Gastrocnemius medialis (tissue), 4 donors: ENCODE results near the gene PPFIA4. TPM values are rescaled to one million over a fixed set of nuclear protein-coding genes. Genes with fewer than 3 reads are reported as not detected.
"Not testable (repeated sequence)": the region's sequence is repeated elsewhere in the genome, so short reads cannot be mapped to it uniquely, and the experiment has no call there.

Experiments
- ATAC-seq, 2 donors: fragments of 150-250 bp; one replicate each; pipeline ENCODE4 v1.9.1; 2016
- DNase-seq, 2 donors: peaks; one replicate each; pipeline ENCODE4 v3.0.0-alpha.2; 2019
- H3K27ac ChIP-seq, 4 donors: fragments of 200-600 bp; sonication (generic); 1 replicate in 1 of 4; 2 replicates in 3 of 4; pipeline ENCODE4 v1.5.1; 2016 to 2018; ENCODE audit warnings: mild to moderate bottlenecking in 2 of 4, moderate library complexity in 1 of 4
- H3K27me3 ChIP-seq, 3 donors: fragments of 200-600 bp; sonication (generic) in 2 of 3; 1 replicate in 1 of 3; 2 replicates in 2 of 3; pipeline versions ENCODE4 v1.5.1 to v1.6.0; 2016 to 2019; ENCODE audit warnings: mild to moderate bottlenecking in 1 of 3, moderate library complexity in 1 of 3
- H3K36me3 ChIP-seq, 2 donors: fragments of 200-600 bp; sonication (generic) in 1 of 2; one replicate each; pipeline ENCODE4 v1.5.1; 2017 to 2018
- H3K4me1 ChIP-seq, 2 donors: fragments of 200-600 bp; sonication (generic) in 1 of 2; one replicate each; pipeline ENCODE4 v1.5.1; 2016 to 2017; ENCODE audit warnings: mild to moderate bottlenecking in 2 of 2
- H3K4me3 ChIP-seq, 4 donors: fragments of 200-600 bp; sonication (generic) in 3 of 4; 1 replicate in 1 of 4; 2 replicates in 3 of 4; pipeline ENCODE4 v1.5.1; 2016 to 2019; ENCODE audit warnings: mild to moderate bottlenecking in 2 of 4
- H3K9me3 ChIP-seq, 3 donors: fragments of 200-600 bp; sonication (generic) in 2 of 3; 1 replicate in 1 of 3; 2 replicates in 2 of 3; pipeline ENCODE4 v1.5.1; 2016 to 2019
- POLR2A ChIP-seq, 2 donors: fragments of 450-650 bp; IDR thresholded peaks; one replicate each; pipeline ENCODE4 v1.6.1; 2017; ENCODE audit warnings: antibody characterized with exemption in 2 of 2, mild to moderate bottlenecking in 2 of 2, moderate library complexity in 2 of 2
- in situ Hi-C, 4 donors: fragments of 200-750 bp; cut with MboI; loops; one replicate each; pipeline versions ENCODE4 v1.15.0 to v1.8.0; 2017; ENCODE audit warnings: low sequenced_read_pairs in 4 of 4
- intact Hi-C: fragments of 100-400 bp; cut with DNase I; formaldehyde crosslinking; loops from one replicate; pipeline ENCODE4 v1.15.1; 2023; ENCODE audit warnings: low total_unique reads
- total RNA-seq, 4 donors: library from RNA; depleted of rRNA; stranded (reverse); fragments of >200 nt; gene quantifications; one replicate each; pipeline versions ENCODE4 v1.1.0 to v1.2.3, GENCODE V29; 2016
- TF ChIP-seq, protein P1 (sequence below), 5 experiments: fragments of 450-650 bp in 3 of 5; fragments of 200-600 bp in 2 of 5; sonication (generic) in 2 of 5; IDR thresholded peaks in 4 of 5; conservative IDR thresholded peaks in 1 of 5; 1 replicate in 4 of 5; 2 replicates in 1 of 5; pipeline ENCODE4 v1.5.1; 2016 to 2019; ENCODE audit warnings: antibody characterized with exemption in 5 of 5, mild to moderate bottlenecking in 3 of 5, moderate library complexity in 3 of 5

Gene PPFIA4
- total RNA-seq, 4 donors from 2014 or later: 8.4 to 45.5 (median 33.1) TPM

DNA sequence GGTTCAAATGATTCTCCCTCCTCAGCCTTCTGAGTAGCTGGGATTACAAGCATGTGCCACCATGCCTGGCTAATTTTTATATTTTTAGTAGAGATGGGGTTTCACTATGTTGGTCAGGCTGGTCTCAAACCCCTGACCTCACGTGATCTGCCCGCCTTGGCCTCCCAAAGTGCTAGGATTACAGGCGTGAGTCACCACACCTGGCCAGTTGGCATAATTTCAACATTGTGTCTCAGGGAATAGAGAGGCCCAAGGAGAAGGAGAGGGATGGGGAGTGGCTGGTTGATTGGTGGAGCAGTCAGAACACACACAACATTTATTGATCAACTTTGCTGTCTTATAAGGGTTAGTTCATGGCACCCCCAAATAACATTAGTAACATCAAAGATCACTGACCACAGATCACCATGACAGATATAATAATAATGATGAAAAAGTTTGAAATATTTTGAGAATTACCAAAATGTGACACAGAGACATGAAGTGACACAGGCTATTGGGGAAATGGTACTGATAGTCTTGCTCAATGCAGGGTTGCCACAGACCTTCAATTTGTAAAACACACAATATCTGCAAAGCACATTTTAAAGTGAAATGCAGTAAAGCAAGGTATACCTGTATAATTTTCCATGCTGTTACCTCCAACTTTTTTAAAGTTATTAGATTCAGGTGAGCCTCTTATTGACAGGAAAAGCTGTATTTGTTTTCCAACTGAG is 43.4 kb upstream of the PPFIA4 start:
- no peaks in the 10 kb centered on the region for H3K36me3 ChIP-seq
- H3K9me3 ChIP-seq: no peaks in the 10 kb centered on the region
- ATAC-seq: no peak
- in situ Hi-C loops (loop anchor here in 2 of 4 donors (25.0 kb wide), 1 partner anchor 221 kb away; no protein-coding TSS in a partner anchor), intact Hi-C loops (no loop called here)
- no peak for DNase-seq
- H3K4me3 ChIP-seq: no peak overlapping the region
- TF ChIP-seq, protein P1, sequence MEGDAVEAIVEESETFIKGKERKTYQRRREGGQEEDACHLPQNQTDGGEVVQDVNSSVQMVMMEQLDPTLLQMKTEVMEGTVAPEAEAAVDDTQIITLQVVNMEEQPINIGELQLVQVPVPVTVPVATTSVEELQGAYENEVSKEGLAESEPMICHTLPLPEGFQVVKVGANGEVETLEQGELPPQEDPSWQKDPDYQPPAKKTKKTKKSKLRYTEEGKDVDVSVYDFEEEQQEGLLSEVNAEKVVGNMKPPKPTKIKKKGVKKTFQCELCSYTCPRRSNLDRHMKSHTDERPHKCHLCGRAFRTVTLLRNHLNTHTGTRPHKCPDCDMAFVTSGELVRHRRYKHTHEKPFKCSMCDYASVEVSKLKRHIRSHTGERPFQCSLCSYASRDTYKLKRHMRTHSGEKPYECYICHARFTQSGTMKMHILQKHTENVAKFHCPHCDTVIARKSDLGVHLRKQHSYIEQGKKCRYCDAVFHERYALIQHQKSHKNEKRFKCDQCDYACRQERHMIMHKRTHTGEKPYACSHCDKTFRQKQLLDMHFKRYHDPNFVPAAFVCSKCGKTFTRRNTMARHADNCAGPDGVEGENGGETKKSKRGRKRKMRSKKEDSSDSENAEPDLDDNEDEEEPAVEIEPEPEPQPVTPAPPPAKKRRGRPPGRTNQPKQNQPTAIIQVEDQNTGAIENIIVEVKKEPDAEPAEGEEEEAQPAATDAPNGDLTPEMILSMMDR (IDR thresholded peaks at IDR 0.05 in 4 of 5, conservative IDR thresholded peaks at IDR 0.05 in 1 of 5): no peak
- no peak overlapping the region for H3K27ac ChIP-seq
- no peaks in the 10 kb centered on the region for H3K27me3 ChIP-seq
- no peaks in the 10 kb centered on the region for H3K4me1 ChIP-seq

DNA sequence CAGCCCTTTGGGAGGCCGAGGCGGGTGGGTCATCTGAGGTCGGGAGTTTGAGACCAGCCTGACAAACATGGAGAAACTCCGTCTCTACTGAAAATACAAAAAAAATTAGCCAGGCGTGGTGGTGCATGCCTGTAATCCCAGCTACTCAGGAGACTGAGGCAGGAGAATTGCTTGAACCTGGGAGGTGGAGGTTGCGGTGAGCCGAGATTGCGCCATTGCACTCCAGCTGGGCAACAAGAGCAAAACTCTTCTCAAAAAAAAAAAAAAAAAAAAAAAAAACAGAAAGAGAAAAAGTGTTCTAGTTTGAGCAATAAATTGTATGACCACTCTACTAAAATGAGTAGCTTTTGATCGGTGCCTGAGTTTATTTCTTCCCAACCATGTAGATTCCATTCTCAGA is 40.2 kb upstream of the PPFIA4 start:
- ATAC-seq, H3K27ac ChIP-seq, H3K4me3 ChIP-seq, intact Hi-C loops, DNase-seq, H3K9me3 ChIP-seq, H3K27me3 ChIP-seq, H3K36me3 ChIP-seq, H3K4me1 ChIP-seq: not testable (repeated sequence)
- in situ Hi-C loops: loop anchor here in 2 of 4 donors (25.0 kb wide), 1 partner anchor 224 kb away; no protein-coding TSS in a partner anchor

DNA sequence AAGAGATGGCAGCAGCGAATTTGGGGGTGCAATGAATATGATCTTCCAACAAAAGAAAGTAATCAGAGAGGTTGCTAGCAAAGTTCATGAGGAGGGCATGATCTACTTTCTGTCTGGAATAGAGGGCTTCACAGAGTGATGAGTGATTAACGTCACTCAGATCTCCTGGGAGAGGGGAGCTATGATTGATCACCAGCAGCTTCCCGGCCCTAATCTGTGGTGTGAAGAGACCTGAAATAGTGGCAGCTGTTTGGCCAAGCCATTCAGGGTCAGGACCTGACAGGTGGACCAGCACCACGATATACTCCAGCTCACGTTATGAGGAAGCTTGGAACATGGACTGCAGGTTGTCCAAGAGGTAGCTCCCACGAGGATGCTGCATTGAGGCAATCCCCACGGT is 39.0 kb upstream of the PPFIA4 start:
- DNase-seq: no peak
- ATAC-seq: no peak
- no peak overlapping the region for H3K4me3 ChIP-seq
- no peaks in the 10 kb centered on the region for H3K9me3 ChIP-seq
- intact Hi-C loops (no loop called here), in situ Hi-C loops (loop anchor here in 2 of 4 donors (25.0 kb wide), 1 partner anchor 225 kb away; no protein-coding TSS in a partner anchor)
- H3K27ac ChIP-seq: no peak overlapping the region
- no peaks in the 10 kb centered on the region for H3K36me3 ChIP-seq
- TF ChIP-seq, protein P1 (IDR thresholded peaks at IDR 0.05 in 4 of 5, conservative IDR thresholded peaks at IDR 0.05 in 1 of 5): no peak
- TF ChIP-seq POLR2A (IDR thresholded peaks at IDR 0.05): no peak
- no peaks in the 10 kb centered on the region for H3K27me3 ChIP-seq
- H3K4me1 ChIP-seq: no peaks in the 10 kb centered on the region

DNA sequence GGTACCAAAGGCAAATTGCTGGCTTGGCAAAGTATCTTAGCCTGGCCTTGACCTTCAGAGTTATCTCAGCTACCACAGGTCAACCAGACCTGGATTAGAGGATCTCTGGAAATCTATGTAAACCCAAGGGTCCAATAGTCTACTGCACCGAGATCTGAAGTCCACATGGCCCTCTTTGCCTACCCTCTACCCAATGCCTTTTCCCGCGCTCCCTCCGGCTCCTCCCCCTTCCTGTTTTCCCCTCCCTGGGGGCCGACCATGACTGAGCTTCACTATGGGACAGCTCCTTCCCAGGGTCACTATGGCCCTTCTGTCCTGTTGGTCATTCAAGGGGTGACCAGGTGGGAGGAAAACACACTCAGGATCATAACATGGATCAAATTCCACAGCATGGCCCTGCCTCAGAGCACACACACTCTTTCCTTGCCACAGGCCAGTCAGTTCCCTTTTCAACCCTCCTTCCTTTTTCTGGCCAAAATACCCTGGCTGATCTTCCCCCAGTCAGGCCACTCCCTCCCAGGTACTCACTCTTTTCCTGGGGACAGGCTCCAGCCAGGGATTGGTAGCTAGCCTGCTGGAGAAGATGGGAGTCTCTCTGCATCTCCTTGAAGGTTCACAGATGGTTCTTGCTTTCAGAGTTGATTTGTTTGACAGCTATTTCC is 38.2 kb upstream of the PPFIA4 start:
- H3K9me3 ChIP-seq: no peaks in the 10 kb centered on the region
- no peaks in the 10 kb centered on the region for H3K36me3 ChIP-seq
- in situ Hi-C loops (loop anchor here in 2 of 4 donors (25.0 kb wide), 1 partner anchor 226 kb away; no protein-coding TSS in a partner anchor), intact Hi-C loops (no loop called here)
- H3K27ac ChIP-seq: no peak overlapping the region
- no peak for DNase-seq
- H3K4me3 ChIP-seq: no peak overlapping the region
- TF ChIP-seq, protein P1 (IDR thresholded peaks at IDR 0.05 in 4 of 5, conservative IDR thresholded peaks at IDR 0.05 in 1 of 5): no peak
- no peak for TF ChIP-seq POLR2A (IDR thresholded peaks at IDR 0.05)
- ATAC-seq: no peak
- no peaks in the 10 kb centered on the region for H3K27me3 ChIP-seq
- no peaks in the 10 kb centered on the region for H3K4me1 ChIP-seq

DNA sequence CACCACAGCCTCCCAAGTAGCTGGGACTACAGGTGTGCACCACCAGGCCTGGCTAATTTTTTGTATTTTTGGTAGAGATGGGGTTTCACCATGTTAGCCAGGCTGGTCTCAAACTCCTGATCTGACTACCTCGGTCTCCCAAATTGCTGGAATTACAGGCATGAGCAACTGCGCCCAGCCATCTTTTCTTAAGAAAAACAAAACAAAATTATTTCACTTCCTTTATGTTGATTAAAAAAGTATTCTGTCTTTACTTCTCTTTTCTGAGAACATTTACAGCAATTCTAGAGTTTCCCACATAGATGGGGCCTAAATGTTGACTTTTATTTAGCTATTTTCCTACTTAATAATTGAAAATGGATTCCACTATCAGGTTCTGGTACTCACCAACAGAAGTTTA is 36.4 kb upstream of the PPFIA4 start:
- in situ Hi-C loops: loop anchor here in 3 of 4 donors (10.0 to 25.0 kb wide), 3 partner anchors 55 to 245 kb away; no protein-coding TSS in a partner anchor
- DNase-seq (no peak), ATAC-seq (no peak)
- no peak for TF ChIP-seq POLR2A (IDR thresholded peaks at IDR 0.05)
- TF ChIP-seq, protein P1 (IDR thresholded peaks at IDR 0.05 in 4 of 5, conservative IDR thresholded peaks at IDR 0.05 in 1 of 5): no peak
- intact Hi-C loops: no loop called here
- H3K36me3 ChIP-seq: no peaks in the 10 kb centered on the region
- H3K9me3 ChIP-seq: no peaks in the 10 kb centered on the region
- H3K4me3 ChIP-seq: no peak overlapping the region
- H3K27me3 ChIP-seq: peaks cover 0 to 1% (median 0%) of the 10 kb centered on the region in 3 donors
- no peaks in the 10 kb centered on the region for H3K4me1 ChIP-seq
- no peak overlapping the region for H3K27ac ChIP-seq
